ENCODE results near the gene ZNF225.
"Not testable (repeated sequence)": the region's sequence is repeated elsewhere in the genome, so short reads cannot be mapped to it uniquely, and the experiment has no call there.

ZNF225 gene

GRCh38 chr19:44113138-44113783, at the start of gene ZNF225:
TSS of gene ZNF225 (plus strand) at chr19:44113399. CDS start at chr19:44115828, 2,429 bp downstream.
- peak; percentile 92 to 100 (median 99) for DNase-seq
- intact Hi-C loops (cut with DNase I): loop anchor here (1.0 to 5.0 kb wide), 6 partner anchors 19 to 131 kb away; partner anchors contain the start of genes ZNF155, ZNF223, ZNF224 and ZNF226

DNA sequence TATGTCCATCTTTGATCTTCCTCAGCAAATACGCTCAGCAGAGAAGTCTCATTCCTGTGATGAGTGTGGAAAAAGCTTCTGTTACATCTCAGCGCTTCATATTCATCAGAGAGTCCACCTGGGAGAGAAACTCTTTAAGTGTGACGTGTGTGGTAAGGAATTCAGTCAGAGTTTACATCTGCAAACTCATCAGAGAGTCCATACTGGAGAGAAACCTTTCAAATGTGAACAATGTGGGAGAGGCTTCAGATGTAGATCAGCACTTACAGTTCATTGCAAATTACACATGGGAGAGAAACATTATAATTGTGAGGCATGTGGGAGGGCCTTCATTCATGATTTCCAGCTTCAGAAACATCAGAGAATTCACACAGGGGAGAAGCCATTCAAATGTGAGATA, 46.9 kb upstream of the ZNF225 start:
- DNase-seq: no peak
- intact Hi-C loops (cut with DNase I): no loop called here

DNA sequence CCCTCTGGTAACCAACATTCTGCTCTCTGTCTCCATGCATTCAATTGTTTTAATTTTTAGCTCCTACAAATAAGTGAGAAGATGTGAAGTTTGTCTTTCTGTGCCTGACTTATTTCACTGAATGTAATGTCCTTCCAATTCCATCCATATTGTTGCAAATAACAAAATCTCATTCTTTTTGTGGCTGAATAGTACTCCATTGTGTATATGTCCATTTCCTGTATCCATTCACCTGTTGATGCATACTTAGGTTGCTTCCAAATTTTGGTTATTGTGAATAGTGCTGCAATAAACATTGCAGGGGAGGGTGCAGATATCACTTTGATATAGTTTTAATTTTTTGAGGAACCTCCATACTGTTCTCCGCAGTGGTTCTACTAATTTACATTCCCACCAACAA, 43.8 kb upstream of the ZNF225 start:
- intact Hi-C loops (cut with DNase I): no loop called here
- DNase-seq: no peak

DNA sequence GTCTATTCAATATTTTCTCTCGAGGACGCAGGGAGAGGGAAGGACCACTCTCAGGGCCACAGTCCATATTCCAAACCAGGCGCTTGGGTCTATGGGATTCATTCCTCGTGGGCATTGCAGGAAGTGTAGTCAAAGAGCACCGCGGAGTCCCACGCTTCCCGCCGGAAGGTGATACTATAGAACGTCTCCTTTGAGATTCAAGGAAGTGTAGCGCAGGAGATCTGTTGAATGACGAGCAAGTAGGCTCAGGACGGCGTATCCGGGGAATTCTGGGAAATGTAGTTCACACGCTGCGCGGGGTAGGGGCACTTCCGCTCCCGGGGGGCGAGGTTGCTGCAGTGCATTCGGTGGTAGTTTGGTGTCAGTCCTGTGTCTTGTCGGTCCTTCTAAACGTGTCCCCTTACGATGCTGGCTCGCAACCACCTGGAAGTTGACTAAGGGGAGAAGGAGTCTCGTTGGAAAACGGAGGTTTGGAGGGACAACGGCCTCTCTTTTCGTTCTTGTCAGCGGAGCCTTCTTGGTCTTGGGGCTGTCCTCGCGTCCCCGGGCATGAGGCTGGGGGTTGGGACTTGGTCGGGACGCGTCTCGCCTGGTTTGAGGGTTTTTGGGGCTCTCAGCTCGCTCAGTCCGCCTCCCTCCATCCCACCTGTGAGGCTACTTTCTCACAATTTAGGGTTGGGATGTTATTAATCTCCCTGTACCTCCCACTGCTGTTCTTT, 41.2 kb upstream of the ZNF225 start, which contains the start of gene ZNF284:
Gene ZNF284, plus strand, starts transcription at position 336 of the 719 bp plus-strand sequence. CDS start 4,231 bp downstream, outside the sequence.
- DNase-seq: peak; percentile 84 to 97 (median 93)
- intact Hi-C loops (cut with DNase I): loop anchor here (2.0 kb wide), 1 partner anchor 19 kb away; the partner anchor contains the start of gene ZNF223

DNA sequence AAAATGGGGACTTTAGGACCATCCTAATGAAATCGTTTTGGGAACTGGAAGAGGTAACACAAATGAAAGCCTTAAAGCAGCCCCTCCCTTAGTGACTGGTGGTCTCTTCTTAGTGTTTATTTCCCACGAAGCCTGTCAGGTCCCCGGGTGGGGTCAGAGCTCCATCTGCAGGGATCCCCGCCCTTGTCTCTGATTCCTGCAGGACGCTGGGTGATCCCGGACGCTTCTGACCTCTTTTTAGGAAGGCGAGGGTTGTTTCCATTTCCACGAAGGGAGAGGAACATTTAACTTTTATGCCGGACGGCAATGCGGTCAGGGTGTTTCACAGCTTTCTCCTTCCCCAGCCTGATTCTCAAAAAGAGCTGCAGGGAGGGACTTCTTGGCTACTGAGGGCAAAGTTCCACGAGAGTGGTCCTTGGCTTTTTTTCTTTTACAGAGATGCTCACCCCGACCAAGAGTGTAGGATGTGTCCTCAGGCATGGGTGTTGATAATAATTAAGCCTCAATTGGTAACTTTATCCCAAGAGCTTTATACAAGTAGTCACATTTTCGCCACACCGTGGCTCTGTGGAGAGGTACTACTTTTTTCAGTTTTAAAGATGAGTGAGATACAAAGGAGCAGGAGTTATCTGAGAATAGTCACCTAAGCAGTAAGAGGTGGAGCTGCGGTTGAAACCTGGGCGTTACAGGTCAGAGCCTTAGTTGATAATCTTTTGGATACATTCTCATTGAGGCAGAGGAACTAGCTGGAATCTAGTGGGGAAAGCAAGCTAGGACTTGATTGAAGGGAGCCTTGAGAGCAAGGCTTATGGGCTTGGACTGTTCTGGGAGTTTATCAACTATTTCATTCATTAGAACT, 40.4 kb upstream of the ZNF225 start:
- intact Hi-C loops (cut with DNase I): no loop called here
- peak in 7 of 42 donors; percentile 4 to 42 (median 17) for DNase-seq

GRCh38 chr19:44076325-44076724, 36.9 kb upstream of the ZNF225 start:
- intact Hi-C loops (cut with DNase I): no loop called here
- no peak for DNase-seq

GRCh38 chr19:44092108-44092507, 21.1 kb upstream of the ZNF225 start:
- no peak for DNase-seq
- intact Hi-C loops (cut with DNase I): loop anchor here (5.0 kb wide), 1 partner anchor 40 kb away; the partner anchor contains the start of gene ZNF223

- intact Hi-C loops (cut with DNase I): loop anchor here (1.0 to 5.0 kb wide), 2 partner anchors 19 to 42 kb away; partner anchors contain the start of genes ZNF223 and ZNF225
- peak; percentile 89 to 98 (median 95) for DNase-seq
These were observed 19.1 kb upstream of the ZNF225 start, which contains the start of gene ZNF224 for GRCh38 chr19:44093931-44094765. TSS of gene ZNF224 (plus strand) at chr19:44094361. CDS start at chr19:44097874, 3,513 bp downstream.

- DNase-seq: no peak
- intact Hi-C loops (cut with DNase I): no loop called here
These were observed 5.4 kb upstream of the ZNF225 start for GRCh38 chr19:44107751-44108150.

GRCh38 chr19:44109458-44109857, 3.7 kb upstream of the ZNF225 start:
- no peak for DNase-seq
- intact Hi-C loops (cut with DNase I): no loop called here

- DNase-seq: peak in 38 of 42 donors; percentile 2 to 80 (median 42)
- intact Hi-C loops (cut with DNase I): loop anchor here (5.0 kb wide), 5 partner anchors 55 to 130 kb away; partner anchors contain the start of genes ZNF155, ZNF223, ZNF226 and ZNF230
These were observed 1.2 kb upstream of the ZNF225 start for GRCh38 chr19:44111910-44112463.

DNA sequence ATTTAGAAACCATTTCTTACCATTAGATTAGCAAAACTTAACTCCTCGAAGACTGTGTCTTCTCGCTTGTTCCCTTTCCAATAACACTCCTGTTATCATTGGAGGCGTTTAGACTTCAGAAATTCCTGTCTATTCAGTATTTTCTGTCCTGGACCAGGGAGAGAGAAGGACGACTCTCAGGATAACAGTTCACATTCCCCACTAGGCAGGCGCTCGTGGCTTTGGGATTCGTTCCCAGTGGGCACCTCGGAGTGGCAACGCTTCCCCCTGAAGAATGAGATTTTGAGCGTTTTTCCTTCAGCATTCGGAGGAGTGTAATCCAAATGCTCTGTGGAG, 429 bp upstream of the ZNF225 start:
- no peak for DNase-seq
- intact Hi-C loops (cut with DNase I): loop anchor here (1.0 to 5.0 kb wide), 6 partner anchors 18 to 130 kb away; partner anchors contain the start of genes ZNF155, ZNF223, ZNF224 and ZNF226

- DNase-seq: peak in 29 of 42 donors; percentile 2 to 47 (median 18)
- intact Hi-C loops (cut with DNase I): loop anchor here (1.0 to 5.0 kb wide), 6 partner anchors 20 to 132 kb away; partner anchors contain the start of genes ZNF155, ZNF223, ZNF224 and ZNF226
These were observed 688 bp downstream of the ZNF225 start for GRCh38 chr19:44113784-44114390.

DNA sequence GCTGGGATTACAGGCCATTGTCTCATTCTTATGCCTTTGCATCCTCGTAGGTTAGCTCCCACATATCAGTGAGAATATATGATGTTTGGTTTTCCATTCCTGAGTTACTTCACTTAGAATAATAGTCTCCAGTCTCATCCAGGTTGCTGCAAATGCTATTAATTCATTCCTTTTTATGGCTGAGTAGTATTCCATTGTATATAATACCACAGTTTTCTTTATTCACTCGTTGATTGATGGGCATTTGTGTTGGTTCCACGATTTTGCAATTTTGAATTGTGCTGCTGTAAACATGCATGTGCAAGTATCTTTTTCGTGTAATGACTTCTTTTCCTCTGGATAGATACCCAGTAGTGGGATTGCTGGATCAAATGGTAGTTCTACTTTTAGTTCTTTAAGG, 8.0 kb downstream of the ZNF225 start:
- DNase-seq; intact Hi-C loops (cut with DNase I): not testable (repeated sequence)

- no peak for DNase-seq
These were observed 18.8 kb downstream of the ZNF225 start for GRCh38 chr19:44131955-44132354.

DNA sequence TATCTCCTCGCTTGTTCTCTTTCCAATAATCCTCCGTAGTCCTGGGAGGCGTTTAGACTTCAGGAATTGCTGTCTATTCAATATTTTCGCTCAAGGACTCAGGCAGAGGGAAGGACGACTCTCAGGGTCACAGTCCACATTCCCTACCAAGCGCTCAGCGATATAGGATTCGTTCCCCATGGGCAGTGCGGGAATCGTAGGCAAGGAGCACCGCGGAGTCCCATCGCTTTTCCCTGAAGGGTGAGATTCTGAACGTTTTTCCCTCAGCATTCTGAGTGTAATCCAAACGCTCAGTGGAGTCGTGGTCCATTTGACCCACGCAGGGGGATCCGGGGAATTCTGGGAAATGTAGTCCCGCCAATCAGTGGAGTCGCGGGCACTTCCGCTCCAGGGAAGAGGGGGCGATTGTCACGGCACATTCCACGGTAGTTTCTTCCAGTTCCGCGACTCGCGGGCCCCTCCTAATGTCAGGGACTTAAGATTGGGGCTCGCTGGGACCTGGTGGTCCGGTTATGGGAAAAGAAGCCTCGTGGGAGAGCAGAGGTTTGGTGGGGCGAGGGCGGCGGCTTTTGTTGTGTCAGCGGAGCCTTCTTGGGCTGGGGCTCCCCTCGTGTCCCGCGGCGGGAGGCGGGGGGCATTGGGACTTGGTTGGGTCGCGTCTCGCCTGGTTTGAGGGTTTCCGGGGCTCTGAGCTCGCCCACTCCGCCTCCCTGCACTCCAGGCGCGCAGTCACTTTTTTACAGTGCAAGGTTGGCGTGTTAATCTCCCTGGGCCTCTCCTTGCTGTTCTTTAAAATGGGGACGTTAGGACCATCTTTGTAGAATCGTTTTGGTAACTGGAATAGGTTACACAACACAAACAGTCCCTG, 28.2 kb downstream of the ZNF225 start, which contains the start of gene ZNF234:
Gene ZNF234, plus strand, starts transcription at position 364 of the 868 bp plus-strand sequence. CDS start 3,079 bp downstream, outside the sequence.
- intact Hi-C loops (cut with DNase I): no loop called here

More at GRCh38 chr19:44131955-44132354, 18.8 kb downstream of the ZNF225 start:
- intact Hi-C loops (cut with DNase I): no loop called here

More for the DNA sequence above, 28.2 kb downstream of the ZNF225 start, which contains the start of gene ZNF234:
- peak; percentile 87 to 97 (median 92) for DNase-seq

Measured in head of caudate nucleus (tissue), 42 donors.